HG02884 (cell line): ENCODE data around the gene TANGO2.

Experiments
- ATAC-seq: cut with Tn5 transposase; IDR thresholded peaks from one replicate; pipeline ENCODE4 v1.9.1; 2021; ENCODE audit warnings: mild to moderate bottlenecking, moderate library complexity; ENCODE audit not compliant: unreplicated experiment

TANGO2 gene

DNA sequence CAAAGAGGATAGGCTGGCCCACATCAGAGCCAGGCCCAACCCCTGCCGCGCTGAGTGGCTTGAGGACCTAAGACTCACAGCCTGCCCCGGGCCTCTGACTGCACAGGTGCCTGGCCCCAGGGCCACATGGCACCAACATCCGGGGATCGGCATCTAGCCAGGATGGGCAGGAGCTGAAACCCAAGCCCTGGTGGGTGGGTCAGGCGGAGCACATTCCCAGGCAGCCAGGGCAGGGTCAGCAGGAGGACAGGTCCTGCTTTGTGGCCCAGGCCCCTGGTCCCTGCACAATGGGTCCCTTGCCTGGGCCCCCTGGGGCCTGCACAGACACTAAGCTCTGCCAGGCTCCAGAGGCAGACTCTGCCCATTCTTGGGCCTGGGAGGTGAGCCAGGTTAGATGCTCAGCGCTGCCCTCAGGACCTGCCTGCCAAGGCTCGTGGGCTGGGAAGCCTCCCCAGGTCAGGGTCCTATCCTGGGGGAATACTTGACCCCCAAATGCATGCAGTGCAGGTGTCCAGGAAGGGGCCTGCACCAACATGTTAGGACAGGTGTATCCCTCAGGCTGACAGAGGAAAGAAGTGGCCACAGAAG lies 37.8 kb upstream of the TANGO2 start:
- ATAC-seq: no peak

DNA sequence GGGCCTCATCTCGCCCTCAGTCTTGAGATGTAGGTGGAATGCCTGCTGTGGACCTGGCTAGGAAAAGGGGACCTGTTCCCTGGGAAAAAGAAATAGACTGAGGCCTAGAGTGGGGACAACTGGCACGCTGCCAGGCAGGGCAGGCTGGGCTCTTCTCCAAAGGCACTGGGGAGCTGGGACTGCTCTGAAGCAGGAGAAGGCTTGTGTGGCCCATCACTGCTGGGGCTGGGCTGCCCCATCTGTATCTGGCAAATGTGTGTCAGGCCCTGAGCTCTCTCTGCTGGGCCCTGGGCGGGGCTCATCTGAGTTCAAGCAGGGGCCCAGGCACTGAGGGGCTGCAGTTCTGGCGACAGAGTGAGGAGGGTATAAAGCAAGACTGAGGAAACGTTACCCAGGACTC lies 37.2 kb upstream of the TANGO2 start:
- ATAC-seq: no peak

DNA sequence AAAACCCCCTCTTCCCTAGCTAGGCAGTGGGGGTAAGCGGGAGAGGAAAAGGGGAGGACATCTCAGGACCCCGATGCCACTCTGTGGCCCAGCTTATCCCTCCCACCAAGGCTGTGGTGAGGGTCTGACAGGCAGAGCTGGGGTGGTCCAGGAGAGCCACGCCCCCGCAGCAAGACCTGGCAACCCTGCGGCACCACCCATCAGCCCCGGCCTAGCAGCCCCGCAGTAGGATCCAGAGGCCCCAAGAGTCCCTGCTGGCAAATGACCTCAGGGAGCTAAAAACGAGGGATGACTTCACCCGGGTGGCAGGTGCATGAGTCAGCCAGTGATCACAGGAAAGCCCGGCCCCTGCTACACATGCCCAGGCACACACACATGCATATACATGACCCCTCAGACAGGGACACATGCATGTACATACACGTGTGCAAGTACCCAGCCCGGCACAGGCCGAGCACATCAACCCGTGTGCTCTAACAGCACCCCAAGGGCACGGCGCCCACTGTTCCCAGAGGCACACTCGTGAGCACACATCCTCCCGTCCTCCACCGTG lies 36.6 kb upstream of the TANGO2 start:
- ATAC-seq: no peak

DNA sequence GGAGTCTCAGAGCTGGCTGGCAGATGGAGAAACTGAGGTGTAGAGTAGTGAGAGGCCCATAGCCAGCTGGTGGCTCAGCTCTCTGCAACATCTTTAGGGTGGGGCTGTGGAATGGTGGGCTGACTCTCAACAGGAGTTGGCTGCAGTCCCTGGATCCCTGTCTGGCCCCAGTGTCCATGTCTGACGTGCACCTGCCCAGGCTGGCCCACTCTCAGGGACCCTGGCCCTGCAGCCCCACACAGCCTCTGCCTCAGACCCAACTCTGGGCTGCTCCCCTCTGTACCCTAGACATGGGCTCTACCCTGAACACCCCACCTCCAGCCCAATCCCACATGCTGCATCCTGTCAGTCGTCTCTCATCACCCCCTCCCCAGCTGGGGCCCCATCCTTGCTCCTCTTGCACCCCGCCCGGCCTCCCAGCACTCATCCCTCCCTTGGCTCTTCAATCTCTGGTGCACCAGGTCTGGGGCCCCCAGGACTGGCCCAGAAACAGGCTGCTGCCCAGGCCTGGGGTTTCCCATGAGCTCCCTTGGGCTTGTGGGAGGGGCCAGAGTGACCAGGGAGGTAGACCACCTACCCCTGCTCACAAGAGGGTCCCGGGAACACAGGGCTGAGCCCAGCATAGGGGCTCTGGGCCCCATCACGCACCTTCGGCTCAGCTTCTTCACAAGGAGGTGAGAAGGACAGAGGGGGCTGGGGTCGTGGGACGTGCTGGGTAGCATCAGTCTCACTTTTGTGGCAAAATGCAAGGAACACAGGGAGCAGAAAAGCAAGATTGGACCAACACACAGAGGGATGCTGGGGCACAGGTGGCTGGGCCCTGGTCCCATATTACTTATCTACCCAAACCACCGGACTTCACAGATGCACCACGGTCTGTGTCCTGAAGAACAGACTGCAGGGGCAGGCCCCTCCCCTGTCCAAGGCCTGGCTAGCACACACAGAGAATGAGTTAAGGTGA lies 35.8 kb upstream of the TANGO2 start:
- no peak for ATAC-seq

DNA sequence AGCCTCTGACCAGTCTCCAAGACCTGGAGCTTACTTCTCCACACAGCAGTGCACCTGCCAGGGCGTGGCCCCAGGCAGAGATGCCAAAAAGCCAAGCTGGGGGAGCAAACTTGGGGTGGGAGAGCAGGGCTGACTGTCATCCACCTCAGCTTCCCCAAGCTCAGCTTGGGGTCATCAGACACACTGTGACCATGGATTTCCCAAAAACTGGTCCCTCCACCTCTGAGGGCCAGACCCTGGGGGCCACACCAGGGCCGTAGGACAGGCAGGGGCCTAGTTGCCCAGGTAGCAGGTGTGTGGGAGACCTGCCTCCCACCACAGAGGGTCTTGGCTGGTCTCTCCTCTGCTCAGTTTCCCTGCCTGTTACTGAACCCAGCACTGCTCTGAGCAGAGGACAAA lies 34.9 kb upstream of the TANGO2 start:
- no peak for ATAC-seq

DNA sequence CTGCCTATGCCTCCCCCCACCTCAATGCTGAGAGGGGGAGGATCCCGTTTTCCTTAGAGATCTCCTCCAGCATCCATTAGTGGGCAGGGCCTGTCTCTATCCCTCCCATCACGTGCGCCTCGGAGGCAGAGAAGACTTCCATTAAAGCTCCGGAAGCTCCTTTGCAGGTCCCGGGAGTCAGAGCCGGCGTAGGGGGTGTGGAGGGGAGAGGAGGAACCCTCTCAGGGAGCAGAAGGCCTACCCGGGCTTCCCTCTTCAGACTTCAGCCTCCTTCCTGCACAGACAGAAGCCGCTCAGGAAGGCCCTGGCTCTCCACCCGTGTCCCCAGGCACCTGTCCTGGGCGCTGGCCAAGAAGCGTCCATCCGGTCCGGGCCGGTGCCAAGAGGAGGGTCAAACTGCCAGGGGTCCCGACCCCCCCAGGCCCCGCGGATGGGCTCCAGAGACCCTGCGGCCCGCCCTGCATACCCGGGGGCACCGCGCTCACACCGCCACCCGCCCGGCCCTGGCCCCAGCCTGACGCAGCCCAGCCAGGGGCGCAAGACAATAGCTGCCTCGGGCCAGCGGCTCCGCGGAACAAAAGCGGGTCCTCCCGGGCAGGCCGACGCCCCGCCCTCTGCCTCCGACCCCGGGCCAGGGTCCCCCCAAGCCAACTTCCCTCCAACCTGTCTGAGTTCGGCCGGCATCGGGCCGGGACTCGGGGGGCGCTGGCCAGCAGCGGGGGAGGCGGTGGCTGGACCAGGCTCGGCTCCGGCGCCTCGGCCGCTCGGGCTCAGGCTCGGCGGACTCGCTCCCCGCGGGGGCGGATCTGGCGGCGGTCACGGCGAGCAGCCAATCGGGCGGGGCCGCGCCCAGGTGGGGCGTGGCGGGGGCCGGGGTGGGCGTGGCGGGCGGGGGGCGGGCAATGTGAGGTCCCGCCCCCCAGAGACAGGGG lies 34.2 kb upstream of the TANGO2 start:
- no peak for ATAC-seq

DNA sequence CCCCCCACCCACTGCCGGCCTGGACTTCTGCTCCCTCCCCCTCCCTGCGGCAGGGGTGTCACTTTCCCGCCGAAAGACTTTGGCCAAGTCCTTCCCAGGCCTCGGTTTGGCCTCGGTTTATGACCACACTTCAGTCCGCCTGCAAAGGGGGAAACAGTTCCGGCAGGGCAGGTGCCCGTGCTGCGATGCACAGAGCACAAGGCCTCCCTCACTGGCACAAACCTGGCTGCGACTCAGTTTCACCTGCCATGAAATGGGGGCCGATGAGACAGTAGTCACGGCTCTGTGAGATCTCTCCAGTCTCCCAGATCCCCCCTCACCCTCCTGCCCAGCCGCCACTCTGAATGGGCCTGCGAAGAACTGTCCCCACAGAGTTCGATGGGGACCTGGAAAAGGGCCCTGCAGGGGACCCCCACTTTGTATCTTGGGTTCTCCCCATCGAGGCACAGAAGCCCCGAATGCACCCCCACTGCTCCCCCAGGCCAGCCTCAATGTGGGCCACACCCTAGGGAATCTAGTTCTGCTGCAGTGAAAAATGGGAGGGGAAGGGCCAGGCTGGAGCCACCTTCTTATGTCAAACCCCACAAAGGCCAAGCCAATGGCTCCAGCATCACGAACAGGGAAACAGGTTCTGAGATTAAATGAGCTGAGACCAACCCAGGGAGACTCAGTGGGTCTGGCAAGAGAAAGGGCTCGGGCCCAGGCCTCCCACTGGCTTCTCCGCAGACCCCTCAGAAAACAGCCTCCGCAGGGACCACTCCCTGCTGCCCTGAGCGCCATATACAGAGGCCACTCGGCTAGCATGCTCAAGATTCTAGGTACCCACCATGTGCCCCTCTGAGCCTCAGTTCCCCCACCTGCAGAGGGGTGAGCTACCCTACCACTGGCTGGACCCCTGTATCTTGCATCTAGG lies 33.3 kb upstream of the TANGO2 start:
- no peak for ATAC-seq

DNA sequence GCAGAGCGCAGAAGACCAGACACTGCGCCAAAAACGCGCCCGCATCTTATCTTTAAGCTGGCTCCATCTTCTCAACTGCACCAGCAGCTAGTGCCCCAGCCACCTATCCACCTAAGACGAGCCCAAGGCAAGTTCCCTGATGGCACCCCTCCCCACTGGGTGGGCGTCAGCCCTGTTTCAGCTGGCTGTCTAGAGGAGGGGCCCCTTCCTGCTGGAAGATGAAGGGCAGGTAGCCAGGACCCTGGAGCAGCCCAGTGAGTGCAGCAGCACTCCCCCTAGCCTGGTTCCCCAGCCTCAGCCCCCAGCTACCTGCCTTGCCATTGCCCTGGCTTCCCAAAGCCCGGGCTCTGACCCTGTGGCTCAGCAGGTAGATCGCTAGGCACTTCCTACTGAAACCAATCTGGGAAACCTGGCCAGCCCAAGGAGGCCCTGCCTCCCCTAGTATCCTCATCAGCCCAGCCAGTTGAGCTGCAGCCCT lies 32.5 kb upstream of the TANGO2 start:
- no peak for ATAC-seq

DNA sequence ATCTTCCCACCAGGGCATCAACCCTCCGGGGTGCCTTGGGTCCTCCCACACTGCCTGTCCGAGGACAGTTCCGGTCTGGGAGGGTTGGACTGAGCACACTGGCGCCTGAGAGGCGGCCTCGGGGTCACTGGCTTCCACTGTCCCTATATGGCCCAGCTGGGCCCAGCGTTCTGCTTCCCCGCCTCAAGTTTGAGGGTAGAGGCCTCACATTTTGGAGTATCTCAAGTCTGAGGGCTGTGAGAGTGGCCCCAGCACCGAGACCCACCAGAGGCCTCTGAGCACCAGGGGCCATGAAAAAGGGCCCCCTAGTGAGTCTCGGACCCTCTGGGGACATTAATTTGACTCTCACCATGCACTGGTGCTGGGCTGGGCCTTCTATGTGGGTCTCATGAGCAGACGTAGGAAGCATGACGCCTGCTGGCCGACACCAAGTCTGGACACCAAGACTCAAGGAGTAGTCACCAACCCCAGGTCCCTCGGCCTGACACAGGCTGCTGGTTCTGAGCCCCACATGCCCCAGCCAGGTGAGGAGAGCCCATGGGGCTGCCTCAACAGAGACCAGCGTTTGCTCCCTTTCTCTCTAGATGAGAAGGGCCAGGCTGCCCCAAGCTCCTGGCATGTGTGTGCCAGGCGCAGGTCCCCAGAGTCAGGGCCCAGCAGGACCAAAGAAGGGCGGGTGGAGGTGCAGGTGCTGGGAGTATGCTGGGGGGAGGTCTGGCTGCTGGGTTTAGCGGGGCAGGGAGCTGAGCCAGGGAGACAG lies 31.8 kb upstream of the TANGO2 start:
- ATAC-seq: no peak

DNA sequence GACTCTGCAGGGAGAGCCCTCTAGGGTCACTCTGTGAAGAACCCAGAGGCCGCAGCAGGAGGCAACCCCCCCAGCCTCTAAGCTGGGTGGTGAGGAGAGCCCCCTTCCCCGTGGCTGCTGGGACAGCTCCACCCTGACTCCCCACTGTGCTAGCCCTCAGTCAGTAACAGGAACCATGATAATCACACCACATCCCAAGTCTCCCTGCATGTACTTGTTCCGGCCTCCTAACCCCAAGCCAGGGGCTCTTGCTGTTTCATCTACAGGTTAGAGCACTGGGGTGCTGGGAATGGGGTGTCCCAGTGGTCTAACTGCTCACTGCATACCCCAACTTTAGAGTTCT lies 31.2 kb upstream of the TANGO2 start:
- no peak for ATAC-seq

DNA sequence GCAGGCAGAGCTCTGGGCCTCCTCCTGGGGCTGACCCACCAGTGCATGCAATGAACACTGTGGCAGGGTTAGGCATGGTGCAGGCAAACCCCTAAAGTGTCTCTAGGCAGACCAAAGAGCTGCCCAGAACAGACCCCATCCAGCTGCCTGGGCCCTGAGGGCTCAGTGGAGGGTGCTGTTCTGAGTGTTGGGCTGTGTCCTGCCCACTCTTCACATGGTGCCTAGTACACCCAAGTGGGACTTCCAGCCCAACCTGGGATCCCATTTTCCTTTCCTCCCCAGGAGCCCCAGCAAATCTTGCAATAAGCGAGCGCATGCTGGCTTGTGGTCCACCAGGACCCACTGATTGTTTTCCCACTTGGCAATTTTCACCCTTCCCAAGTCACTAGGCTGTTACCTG lies 30.7 kb upstream of the TANGO2 start:
- no peak for ATAC-seq

DNA sequence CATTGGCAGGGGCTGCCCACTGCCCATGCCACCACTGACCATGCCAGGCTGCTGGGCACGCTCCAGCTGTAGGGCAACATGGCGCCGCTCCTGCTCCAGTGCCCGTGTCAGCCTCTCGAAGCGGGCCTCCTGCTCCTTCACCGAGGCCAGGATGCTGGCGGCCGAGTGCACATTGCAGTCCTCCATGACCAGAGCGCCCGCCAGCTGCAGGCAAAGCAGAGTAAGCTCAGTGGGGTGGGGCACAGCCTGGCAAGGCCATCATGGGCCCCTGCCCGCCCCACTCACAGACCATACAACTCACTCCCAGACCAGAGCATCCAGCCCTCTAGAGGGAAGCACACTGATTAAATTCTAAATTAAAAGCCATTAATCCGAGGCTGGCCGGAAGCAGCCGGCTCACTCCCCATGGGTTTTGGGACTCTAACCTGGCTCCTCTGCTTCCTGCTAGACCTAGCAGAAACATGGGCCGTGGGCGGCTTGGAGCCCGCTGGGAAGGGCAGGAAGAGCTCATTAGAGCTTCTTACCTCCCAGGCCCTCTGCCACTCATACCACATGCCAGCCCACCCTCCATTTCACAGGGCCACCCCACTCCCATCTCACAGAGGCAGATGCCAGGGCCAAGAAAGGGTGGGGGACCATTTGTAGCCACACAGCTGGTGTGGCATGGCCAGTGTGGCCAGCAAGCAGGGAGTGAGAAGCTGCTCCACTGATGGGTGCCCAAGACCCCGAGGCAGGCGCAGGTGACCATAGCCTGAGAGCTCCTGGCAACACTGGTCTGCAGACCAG lies 30.1 kb upstream of the TANGO2 start:
- ATAC-seq: no peak

DNA sequence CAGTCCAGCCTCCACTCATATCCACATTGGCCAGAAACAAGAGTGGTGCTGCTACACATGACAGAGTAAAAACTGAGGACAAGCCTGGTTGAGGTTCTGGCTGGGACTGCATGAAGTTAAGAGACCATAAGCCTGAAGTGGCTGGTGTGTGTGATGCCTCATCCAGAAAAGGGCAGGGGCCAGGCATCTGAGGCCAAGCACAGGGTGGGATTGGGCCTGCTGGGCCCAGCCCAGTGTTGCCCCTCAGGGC lies 29.6 kb upstream of the TANGO2 start:
- no peak for ATAC-seq

DNA sequence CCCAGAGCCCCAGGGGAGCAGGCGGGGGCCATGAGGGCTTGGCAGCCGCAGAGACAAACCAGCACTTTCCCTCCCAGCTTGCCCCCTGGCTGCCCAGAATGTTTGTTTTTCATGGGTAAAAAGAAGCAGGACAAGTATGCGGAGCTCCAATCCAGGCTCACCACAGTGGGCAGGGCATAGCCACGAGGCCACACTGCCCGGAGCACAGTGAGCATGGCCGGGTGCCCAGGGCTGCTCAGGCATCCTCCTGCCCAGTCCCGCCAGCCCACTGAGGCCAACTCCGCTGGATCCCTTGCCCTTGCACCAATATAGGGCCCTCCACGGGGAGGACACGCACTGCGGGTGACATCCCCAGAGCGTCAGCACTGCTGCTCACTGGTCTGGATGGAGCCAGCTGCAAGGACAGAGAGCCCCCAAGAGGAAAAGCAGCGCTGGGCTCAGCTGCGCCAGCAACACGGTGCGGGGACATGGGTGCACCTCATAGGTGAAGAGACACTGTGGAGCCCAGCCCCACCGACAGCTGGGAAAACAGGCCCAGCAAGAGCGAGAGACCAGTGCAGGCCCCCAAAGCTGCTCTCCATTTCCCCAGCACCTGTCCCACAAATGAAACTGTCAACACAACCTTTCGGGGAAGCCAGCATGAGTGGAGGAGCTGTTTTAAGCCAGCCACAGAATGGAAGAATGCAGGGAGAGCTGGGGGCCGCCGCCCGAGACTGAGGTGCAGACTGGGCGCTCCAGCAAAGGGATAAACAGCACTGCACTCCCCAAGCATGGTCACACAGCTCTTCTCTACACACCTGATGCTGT lies 29.1 kb upstream of the TANGO2 start:
- ATAC-seq: no peak

DNA sequence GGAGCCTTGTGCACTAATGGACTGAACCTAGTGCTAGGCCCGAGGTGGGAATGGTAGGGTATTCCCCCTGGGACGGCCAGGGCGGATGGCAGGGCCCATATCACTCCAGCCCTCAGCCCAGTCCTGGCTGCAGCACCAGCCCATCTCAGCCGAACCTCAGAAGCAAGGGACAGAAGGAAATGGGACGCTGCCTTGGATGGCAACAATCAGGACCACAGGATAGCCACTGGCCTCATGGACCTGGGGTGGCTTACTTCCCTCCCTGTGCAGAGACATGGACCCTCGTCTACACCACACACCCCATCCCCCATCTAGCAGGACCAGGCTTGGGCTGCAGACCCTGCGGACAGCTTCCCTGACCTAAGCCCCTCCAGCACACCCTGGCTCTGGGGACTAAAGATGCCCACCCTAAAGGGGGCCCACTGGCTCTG lies 28.4 kb upstream of the TANGO2 start:
- no peak for ATAC-seq

DNA sequence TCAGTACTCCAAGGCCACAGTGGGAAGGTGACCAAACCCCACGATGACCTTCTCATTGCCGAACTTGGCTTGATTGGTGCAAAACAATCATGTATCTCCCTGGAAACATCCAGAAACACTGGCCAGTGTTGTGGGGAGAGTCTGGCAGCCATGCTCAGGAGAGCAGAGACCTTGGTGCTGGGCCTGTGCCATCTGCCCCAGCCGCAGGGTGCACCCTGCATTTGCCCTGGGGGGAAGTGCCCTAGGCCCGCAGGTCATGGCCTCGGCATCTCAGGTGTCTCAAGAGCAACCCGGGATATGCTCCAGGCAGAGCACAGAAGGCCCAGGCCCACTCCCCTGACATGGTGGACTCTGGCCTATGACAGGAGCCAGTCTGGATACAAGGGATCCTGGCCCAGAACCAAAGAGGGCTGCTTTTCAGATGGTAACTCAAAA lies 28.0 kb upstream of the TANGO2 start:
- no peak for ATAC-seq

DNA sequence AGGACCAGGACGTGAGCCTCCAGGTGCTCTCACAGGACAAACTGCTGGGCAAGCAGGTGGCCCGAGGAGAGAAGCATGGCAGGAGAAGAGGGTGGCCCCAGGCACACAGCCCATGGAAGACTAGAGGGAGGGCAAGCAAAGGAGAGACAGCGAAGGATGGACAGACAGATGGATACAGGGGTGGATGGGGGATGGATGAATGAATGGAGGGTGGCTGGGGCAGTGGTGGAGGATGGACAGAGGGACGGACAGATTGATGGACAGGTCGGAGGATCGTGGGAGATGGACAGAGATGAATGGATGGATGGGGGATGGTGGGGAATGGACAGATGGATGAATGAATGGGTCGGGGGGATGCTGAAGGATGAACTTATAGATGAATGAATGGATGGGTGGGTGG lies 27.0 kb upstream of the TANGO2 start:
- no peak for ATAC-seq
